B cell (primary cell): Measurements from ENCODE around the gene ANKFN1. TPM values are rescaled to one million over a fixed set of nuclear protein-coding genes. Genes with fewer than 3 reads are reported as not detected.

Experiments used
- ATAC-seq: fragments of 200-7000 bp; cut with Tn5 transposase; one replicate; pipeline ENCODE4 v1.10.0; 2021; ENCODE audit warnings: low read depth, mild to moderate bottlenecking, moderate number of reproducible peaks, moderate library complexity
- CTCF ChIA-PET: fragments of 350-600 bp; sonication (Branson Sonifier 250); formaldehyde crosslinking; loops from one replicate; lab custom pipeline; 2021; ENCODE audit warnings: antibody characterized with exemption, inconsistent platforms; lab: Charles Lee
- POLR2A ChIA-PET: fragments of 350-600 bp; sonication (Branson Sonifier 250); formaldehyde crosslinking; loops from one replicate; lab custom pipeline; 2021; ENCODE audit warnings: antibody characterized with exemption; lab: Charles Lee
- DNase-seq: peaks from one replicate; pipeline ENCODE4 v3.0.0; 2013
- H2AFZ ChIP-seq: 2 replicates; pipeline ENCODE4 v1.6.1; 2012; ENCODE audit warnings: mild to moderate bottlenecking, low read depth, low read length; ENCODE audit not compliant: insufficient read depth, poor library complexity, severe bottlenecking
- H3K27ac ChIP-seq, 2 donors: 1 replicate in 1 of 2; 2 replicates in 1 of 2; pipeline ENCODE4 v1.5.1; 2012 to 2013; ENCODE audit warnings: low read length in 2 of 2, mild to moderate bottlenecking in 2 of 2, moderate library complexity in 1 of 2
- H3K27me3 ChIP-seq, 4 experiments: fragments of 200-600 bp in 1 of 4; sonication (generic) in 1 of 4; replicated peaks in 1 of 4; 1 replicate in 2 of 4; 2 replicates in 2 of 4; pipeline versions ENCODE4 v1.6.1 to v1.7.0; 2013 to 2016; ENCODE audit warnings: low read length in 3 of 4, mild to moderate bottlenecking in 2 of 4, mixed read lengths in 1 of 4, moderate library complexity in 1 of 4; ENCODE audit not compliant: insufficient read depth in 4 of 4, control insufficient read depth in 3 of 4; ENCODE audit errors: control extremely low read depth in 1 of 4
- H3K36me3 ChIP-seq, 2 experiments: replicated peaks in 1 of 2; 1 replicate in 1 of 2; 2 replicates in 1 of 2; pipeline versions ENCODE4 v1.6.1 to v1.7.1; 2013; ENCODE audit warnings: low read length in 1 of 2; ENCODE audit not compliant: insufficient read depth in 2 of 2, control insufficient read depth in 1 of 2; ENCODE audit errors: control extremely low read depth in 1 of 2, extremely low read depth in 1 of 2
- H3K4me1 ChIP-seq, 2 donors: fragments of 200-600 bp in 1 of 2; sonication (generic) in 1 of 2; 1 replicate in 1 of 2; 2 replicates in 1 of 2; pipeline versions ENCODE4 v1.5.1 to v1.6.1; 2013 to 2017; ENCODE audit warnings: low read length in 2 of 2; ENCODE audit not compliant: control insufficient read depth in 2 of 2, insufficient read depth in 2 of 2
- H3K4me2 ChIP-seq: replicated peaks from 2 replicates; pipeline ENCODE3; 2012; ENCODE audit warnings: mild to moderate bottlenecking, low read depth, low read length; ENCODE audit not compliant: poor library complexity, severe bottlenecking
- H3K4me3 ChIP-seq, 5 experiments: fragments of 200-600 bp in 1 of 5; sonication (generic) in 1 of 5; 1 replicate in 3 of 5; 2 replicates in 2 of 5; pipeline versions ENCODE4 v1.5.1 to v1.7.0; 2011 to 2016; ENCODE audit warnings: low read length in 4 of 5, mild to moderate bottlenecking in 4 of 5, low read depth in 2 of 5, control low read depth in 1 of 5, moderate library complexity in 1 of 5; ENCODE audit not compliant: insufficient read depth in 1 of 5; ENCODE audit errors: control extremely low read depth in 1 of 5, extremely low read depth in 1 of 5
- H3K79me2 ChIP-seq: fragments of 200-600 bp; sonication (generic); one replicate; pipeline ENCODE4 v1.6.0; 2016; ENCODE audit warnings: low read length; ENCODE audit not compliant: control insufficient read depth, insufficient read depth
- H3K9ac ChIP-seq: fragments of 200-600 bp; sonication (generic); 2 replicates; pipeline ENCODE4 v1.6.1; 2017; ENCODE audit warnings: mild to moderate bottlenecking, low read length, moderate library complexity
- H3K9me3 ChIP-seq, 3 donors: one replicate each; pipeline versions ENCODE4 v1.6.1 to v1.7.1; 2013; ENCODE audit warnings: low read length in 2 of 3; ENCODE audit not compliant: control insufficient read depth in 2 of 3, insufficient read depth in 1 of 3; ENCODE audit errors: control extremely low read depth in 1 of 3
- H4K20me1 ChIP-seq: 2 replicates; pipeline ENCODE4 v1.6.0; 2012; ENCODE audit warnings: mild to moderate bottlenecking, low read length; ENCODE audit not compliant: insufficient read depth, control insufficient read depth, poor library complexity, severe bottlenecking
- H3K27ac Mint-ChIP-seq: one replicate; pipeline ENCODE4 v1.8.0; 2021; ENCODE audit warnings: mixed read lengths
- H3K27me3 Mint-ChIP-seq: one replicate; pipeline ENCODE4 v1.8.0; 2021; ENCODE audit warnings: mixed read lengths
- H3K4me1 Mint-ChIP-seq: one replicate; pipeline ENCODE4 v1.8.0; 2021; ENCODE audit warnings: mixed read lengths
- H3K4me3 Mint-ChIP-seq: one replicate; pipeline ENCODE4 v1.8.0; 2021; ENCODE audit warnings: mixed read lengths
- H3K9me3 Mint-ChIP-seq: one replicate; pipeline ENCODE4 v1.8.0; 2022; ENCODE audit warnings: mixed read lengths; ENCODE audit not compliant: insufficient read depth
- CTCF ChIP-seq: fragments of 200-600 bp; IDR thresholded peaks from one replicate; pipeline ENCODE4 v1.8.0; 2022; ENCODE audit warnings: antibody characterized with exemption, mild to moderate bottlenecking
- EZH2 ChIP-seq: IDR thresholded peaks from 2 replicates; pipeline ENCODE4 v1.6.1; 2012; ENCODE audit warnings: borderline replicate concordance, low read depth, mild to moderate bottlenecking, moderate library complexity, low read length; ENCODE audit not compliant: insufficient read depth, poor library complexity, severe bottlenecking
- WGBS: methylation state at CpG from one replicate; pipeline ENCODE4 v1.1.5; 2013; ENCODE audit warnings: missing lambda C conversion rate; ENCODE audit not compliant: insufficient coverage; 5-methylcytosine and 5-hydroxymethylcytosine counted together
- intact Hi-C: fragments of 100-400 bp; cut with micrococcal nuclease; formaldehyde crosslinking; loops from one replicate; pipeline ENCODE4 v1.10.0; 2022
- polyA plus RNA-seq: library from polyadenylated mRNA; depleted of rRNA; stranded (reverse); fragments of >200 nt; gene quantifications from 2 replicates; pipeline ENCODE4 v1.2.3, GENCODE V29; 2012
- total RNA-seq, 2 donors: library from RNA; stranded (reverse); fragments of 120-200 nt in 1 of 2; gene quantifications; 1 replicate in 1 of 2; 2 replicates in 1 of 2; pipeline versions ENCODE4 v1.2.3 to v1.2.4, GENCODE V29; 2013 to 2022

The ANKFN1 gene
- total and polyA plus RNA-seq, 2 donors (not counting 1 experiment from before 2014, with no cell fraction given): not detected

- Histone ChIP-seq H3K27me3 (no peaks in the 10 kb centered on the region), H3K79me2 (no peaks in the 10 kb centered on the region), H3K36me3 (no peaks in the 10 kb centered on the region), H3K4me3 (no peak overlapping the region), H3K9ac (no peak overlapping the region), H4K20me1 (no peaks in the 10 kb centered on the region), H3K4me2 (no peak overlapping the region), H3K27ac (no peak overlapping the region), H3K4me1 (no peaks in the 10 kb centered on the region), H2AFZ (no peak overlapping the region), H3K9me3 (no peaks in the 10 kb centered on the region)
- TF ChIP-seq EZH2 (no peak), CTCF (no peak)
- no peaks in the 10 kb centered on the region for H3K9me3 Mint-ChIP-seq
- H3K4me1 Mint-ChIP-seq: no peaks in the 10 kb centered on the region
- no peak overlapping the region for H3K4me3 Mint-ChIP-seq
- ChIA-PET POLR2A (no interaction called here), CTCF (no interaction called here)
- DNase-seq (no peak), ATAC-seq (no peak)
- 96% methylated on average over 3 of the region's 3 CpGs for WGBS
- intact Hi-C loops: no loop called here
- no peak overlapping the region for H3K27ac Mint-ChIP-seq
- peaks cover 4% of the 10 kb centered on the region for H3K27me3 Mint-ChIP-seq
These were observed 288.0 kb downstream of the ANKFN1 start for GRCh38 chr17:56441308-56441707.

GRCh38 chr17:56445692-56446411, 292.6 kb downstream of the ANKFN1 start:
- H3K4me2 ChIP-seq: no peak overlapping the region
- no peaks in the 10 kb centered on the region for H3K4me1 Mint-ChIP-seq

More at GRCh38 chr17:56445692-56446411, 292.6 kb downstream of the ANKFN1 start:
- Histone ChIP-seq H3K4me3 (no peak overlapping the region), H3K27me3 (no peaks in the 10 kb centered on the region), H3K9ac (no peak overlapping the region), H3K27ac (no peak overlapping the region), H3K9me3 (no peaks in the 10 kb centered on the region), H4K20me1 (no peaks in the 10 kb centered on the region), H3K4me1 (no peaks in the 10 kb centered on the region), H2AFZ (no peak overlapping the region), H3K36me3 (no peaks in the 10 kb centered on the region), H3K79me2 (no peaks in the 10 kb centered on the region)
- no peak overlapping the region for H3K4me3 Mint-ChIP-seq
- DNase-seq: no peak
- H3K27me3 Mint-ChIP-seq: no peaks in the 10 kb centered on the region
- TF ChIP-seq EZH2 (no peak), CTCF (no peak)
- intact Hi-C loops: no loop called here
- no peaks in the 10 kb centered on the region for H3K9me3 Mint-ChIP-seq
- POLR2A ChIA-PET: no interaction called here
- ATAC-seq: no peak
- 96% methylated on average over 5 of the region's 9 CpGs for WGBS
- H3K27ac Mint-ChIP-seq: no peak overlapping the region
- CTCF ChIA-PET: no interaction called here
